GM12878 (cell line): Measurements from ENCODE around the gene SNRPB2.

ENCODE experiments used
- CREB1 ChIP-seq: IDR thresholded peaks from 2 replicates; pipeline ENCODE4 v1.6.1; 2012; ENCODE audit warnings: low read depth, mild to moderate bottlenecking, inconsistent platforms
- CTCF ChIP-seq, 3 experiments: IDR thresholded peaks in 2 of 3; conservative IDR thresholded peaks in 1 of 3; 2 replicates each; pipeline ENCODE4 v1.5.1; 2011; ENCODE audit warnings: low read depth in 3 of 3, low read length in 3 of 3, mild to moderate bottlenecking in 3 of 3, control low read depth in 2 of 3, moderate library complexity in 2 of 3, inconsistent platforms in 1 of 3, mixed read lengths in 1 of 3; ENCODE audit not compliant: control insufficient read depth in 2 of 3, insufficient read depth in 1 of 3; ENCODE audit errors: extremely low read depth in 1 of 3
- EGR1 ChIP-seq, 2 experiments: IDR thresholded peaks; 1 replicate in 1 of 2; 2 replicates in 1 of 2; pipeline ENCODE4 v1.6.1; 2011 to 2012; ENCODE audit warnings: low read depth in 2 of 2, low read length in 2 of 2, borderline replicate concordance in 1 of 2, mild to moderate bottlenecking in 1 of 2, moderate library complexity in 1 of 2
- EZH2 ChIP-seq: IDR thresholded peaks from 2 replicates; pipeline ENCODE4 v1.6.1; 2012; ENCODE audit warnings: low read depth, mild to moderate bottlenecking, control low read depth, inconsistent platforms, low read length, borderline replicate concordance; ENCODE audit not compliant: control insufficient read depth
- JUND ChIP-seq: IDR thresholded peaks from 2 replicates; pipeline ENCODE4 v1.6.1; 2012; ENCODE audit warnings: low read depth, mild to moderate bottlenecking, low read length, improper control_type of control experiment, moderate library complexity
- MXI1 ChIP-seq: fragments of 150-350 bp; IDR thresholded peaks from 2 replicates; pipeline ENCODE4 v1.6.1; 2011; ENCODE audit warnings: low read depth, mild to moderate bottlenecking, inconsistent platforms, low read length, improper control_type of control experiment
- PAX5 ChIP-seq: IDR thresholded peaks from 2 replicates; pipeline ENCODE4 v1.6.1; 2011; ENCODE audit warnings: low read depth, low read length, borderline replicate concordance
- POLR2AphosphoS5 ChIP-seq: IDR thresholded peaks from 2 replicates; pipeline ENCODE4 v1.6.1; 2011; ENCODE audit warnings: mild to moderate bottlenecking, low read length, inconsistent platforms
- RFX5 ChIP-seq: IDR thresholded peaks from 2 replicates; pipeline ENCODE4 v1.6.1; 2011; ENCODE audit warnings: low read depth, low read length, improper control_type of control experiment
- SMARCA5 ChIP-seq: fragments of 450-650 bp; IDR thresholded peaks from 2 replicates; pipeline ENCODE4 v1.6.1; 2017; ENCODE audit warnings: mild to moderate bottlenecking
- SREBF2 ChIP-seq: IDR thresholded peaks from 2 replicates; pipeline ENCODE4 v1.6.1; 2012; ENCODE audit warnings: mild to moderate bottlenecking, low read length
- TBL1XR1 ChIP-seq: IDR thresholded peaks from 2 replicates; pipeline ENCODE4 v1.6.1; 2012; ENCODE audit warnings: low read depth, low read length, improper control_type of control experiment
- ZNF24 ChIP-seq: fragments of 450-650 bp; IDR thresholded peaks from 2 replicates; pipeline ENCODE4 v1.6.1; 2017; ENCODE audit warnings: antibody characterized with exemption, mild to moderate bottlenecking

- TF ChIP-seq TBL1XR1 = no peak
- TF ChIP-seq ZNF24 = no peak
- no peak for TF ChIP-seq CTCF (IDR thresholded peaks at IDR 0.05 in 2 of 3, conservative IDR thresholded peaks at IDR 0.05 in 1 of 3; ENCODE audit: control insufficient read depth in 2 of 3, extremely low read depth in 1 of 3, insufficient read depth in 1 of 3, low read depth in 3 of 3, low read length in 3 of 3)
- no peak for TF ChIP-seq CREB1
- TF ChIP-seq EZH2 = no peak
- TF ChIP-seq POLR2AphosphoS5 = no peak
- no peak for TF ChIP-seq JUND
- TF ChIP-seq SMARCA5 = no peak
- TF ChIP-seq SREBF2 = no peak
- no peak for TF ChIP-seq PAX5
- no peak for TF ChIP-seq MXI1
- no peak for TF ChIP-seq EGR1 (IDR thresholded peaks at IDR 0.05; ENCODE audit: borderline replicate concordance in 1 of 2, low read depth in 2 of 2, low read length in 2 of 2)
- no peak for TF ChIP-seq RFX5
These were observed 17.3 kb upstream of the SNRPB2 start for GRCh38 chr20:16712511-16712947.
